NCI-H2196 (cell line): Measurements from ENCODE around the gene PCED1B.
A peak's percentile ranks its signal among the peaks of the same experiment; 100 is the strongest.

Experiments
- DNase-seq: peaks from one replicate; lab custom pipeline; 2025; ENCODE audit not compliant: unreplicated experiment; lab: John Stamatoyannopoulos, UW

Gene PCED1B

GRCh38 chr12:47067771-47068431 is 11.5 kb upstream of the PCED1B start:
- no peak for DNase-seq

- no peak for DNase-seq
Measured at GRCh38 chr12:47068539-47068938, 10.9 kb upstream of the PCED1B start.

GRCh38 chr12:47070310-47070709 is 9.1 kb upstream of the PCED1B start:
- DNase-seq: no peak

- DNase-seq: no peak
Measured at GRCh38 chr12:47071241-47071852, 8.1 kb upstream of the PCED1B start.

GRCh38 chr12:47073951-47074350 is 5.5 kb upstream of the PCED1B start:
- DNase-seq: no peak

- DNase-seq: no peak
Measured at GRCh38 chr12:47074757-47075156, 4.7 kb upstream of the PCED1B start.

- no peak for DNase-seq
Measured at GRCh38 chr12:47075192-47076084, 4.0 kb upstream of the PCED1B start.

GRCh38 chr12:47077206-47078085 is 2.0 kb upstream of the PCED1B start:
- DNase-seq: no peak

GRCh38 chr12:47078086-47078395 is 1.4 kb upstream of the PCED1B start:
- no peak for DNase-seq

- DNase-seq: no peak
Measured at GRCh38 chr12:47078733-47079467, 521 bp upstream of the PCED1B start.

- DNase-seq: peak; percentile 35
Measured at GRCh38 chr12:47079981-47080724, 732 bp downstream of the PCED1B start.

GRCh38 chr12:47080725-47081502 is 1.5 kb downstream of the PCED1B start:
- no peak for DNase-seq

GRCh38 chr12:47082283-47082682 is 2.9 kb downstream of the PCED1B start:
- no peak for DNase-seq

- no peak for DNase-seq
Measured at GRCh38 chr12:47082796-47083621, 3.6 kb downstream of the PCED1B start.

GRCh38 chr12:47084172-47084571 is 4.8 kb downstream of the PCED1B start:
- no peak for DNase-seq

- DNase-seq: peak; percentile 34
Measured at GRCh38 chr12:47085815-47086252, 6.4 kb downstream of the PCED1B start.

- DNase-seq: no peak
Measured at GRCh38 chr12:47087088-47087688, 7.8 kb downstream of the PCED1B start.
